Upper lobe of right lung (tissue), 1 donor: Measurements from ENCODE around the gene SLC12A3. TPM values are rescaled to one million over a fixed set of nuclear protein-coding genes. Genes with fewer than 3 reads are reported as not detected.

ENCODE experiments used
- ATAC-seq: fragments of 200-7000 bp; cut with Tn5 transposase; one replicate; pipeline ENCODE4 v1.9.1; 2020; ENCODE audit warnings: mild to moderate bottlenecking, moderate library complexity
- DNase-seq: peaks from one replicate; pipeline ENCODE4 v3.0.0-alpha.2; 2020
- H3K27ac ChIP-seq: fragments of 200-600 bp; one replicate; pipeline ENCODE4 v1.8.0; 2022
- H3K27me3 ChIP-seq: fragments of 200-600 bp; one replicate; pipeline ENCODE4 v1.8.0; 2022; ENCODE audit warnings: mild to moderate bottlenecking
- H3K36me3 ChIP-seq: fragments of 200-600 bp; one replicate; pipeline ENCODE4 v1.8.0; 2022
- H3K4me1 ChIP-seq: fragments of 200-600 bp; one replicate; pipeline ENCODE4 v1.8.0; 2022
- H3K4me3 ChIP-seq: fragments of 200-600 bp; one replicate; pipeline ENCODE4 v1.8.0; 2022; ENCODE audit warnings: mild to moderate bottlenecking
- H3K9me3 ChIP-seq: fragments of 200-600 bp; one replicate; pipeline ENCODE4 v1.8.0; 2022
- CTCF ChIP-seq: fragments of 200-600 bp; IDR thresholded peaks from one replicate; pipeline ENCODE4 v1.8.0; 2022; ENCODE audit warnings: antibody characterized with exemption
- intact Hi-C: fragments of 100-400 bp; cut with DNase I; formaldehyde crosslinking; loops from one replicate; pipeline ENCODE4 v1.11.0; 2022
- total RNA-seq: library from RNA; stranded (reverse); fragmentation: NEBNext Ultra II Directional; extraction: Animal tissue kit (Norgen Biotek cat#: 25700); gene quantifications from one replicate; pipeline ENCODE4 v1.2.1, GENCODE V29; 2021
- donor health status: DM: no; HTN: yes; CAD: no; lungs with severe emphysema.

SLC12A3 gene
- total RNA-seq, 1 donor from 2014 or later, result not detected

GRCh38 chr16:56861092-56861610 lies 3.9 kb upstream of the SLC12A3 start:
- Histone ChIP-seq H3K9me3 (no peaks in the 10 kb centered on the region), H3K27ac (peak overlapping the region; percentile 3), H3K36me3 (no peaks in the 10 kb centered on the region), H3K4me3 (no peak overlapping the region), H3K27me3 (no peaks in the 10 kb centered on the region), H3K4me1 (no peaks in the 10 kb centered on the region)
- TF ChIP-seq CTCF, result no peak
- DNase-seq (no peak), ATAC-seq (no peak)
- intact Hi-C loops, result loop anchor here (10.0 kb wide), 1 partner anchor 94 kb away; no protein-coding TSS in a partner anchor

GRCh38 chr16:56861756-56862155 lies 3.3 kb upstream of the SLC12A3 start:
- H3K27ac ChIP-seq, result no peak overlapping the region
- no peak for TF ChIP-seq CTCF
- H3K4me1 ChIP-seq, result no peaks in the 10 kb centered on the region
- no peak overlapping the region for H3K4me3 ChIP-seq
- no peaks in the 10 kb centered on the region for H3K27me3 ChIP-seq
- no peaks in the 10 kb centered on the region for H3K36me3 ChIP-seq
- no peak for DNase-seq
- intact Hi-C loops, result loop anchor here (10.0 kb wide), 1 partner anchor 93 kb away; no protein-coding TSS in a partner anchor
- no peak for ATAC-seq
- no peaks in the 10 kb centered on the region for H3K9me3 ChIP-seq

GRCh38 chr16:56862776-56863175 lies 2.2 kb upstream of the SLC12A3 start:
- no peaks in the 10 kb centered on the region for H3K27me3 ChIP-seq
- no peaks in the 10 kb centered on the region for H3K9me3 ChIP-seq
- intact Hi-C loops, result loop anchor here (10.0 kb wide), 1 partner anchor 92 kb away; no protein-coding TSS in a partner anchor
- ATAC-seq (peak; percentile 44), DNase-seq (no peak)
- H3K4me3 ChIP-seq, result no peak overlapping the region
- H3K4me1 ChIP-seq, result peaks cover 7% of the 10 kb centered on the region
- H3K27ac ChIP-seq, result no peak overlapping the region
- no peak for TF ChIP-seq CTCF
- H3K36me3 ChIP-seq, result no peaks in the 10 kb centered on the region

- Histone ChIP-seq H3K36me3 (no peaks in the 10 kb centered on the region), H3K9me3 (no peaks in the 10 kb centered on the region), H3K27ac (no peak overlapping the region), H3K4me1 (peaks cover 7% of the 10 kb centered on the region), H3K4me3 (no peak overlapping the region), H3K27me3 (no peaks in the 10 kb centered on the region)
- no peak for DNase-seq
- TF ChIP-seq CTCF, result no peak
- intact Hi-C loops, result loop anchor here (10.0 kb wide), 1 partner anchor 89 kb away; no protein-coding TSS in a partner anchor
- no peak for ATAC-seq
Measured at GRCh38 chr16:56865394-56866062, 521 bp downstream of the SLC12A3 start.

GRCh38 chr16:56866955-56867830 lies 2.2 kb downstream of the SLC12A3 start:
- intact Hi-C loops, result loop anchor here (10.0 kb wide), 1 partner anchor 88 kb away; no protein-coding TSS in a partner anchor
- no peak overlapping the region for H3K27ac ChIP-seq
- no peaks in the 10 kb centered on the region for H3K27me3 ChIP-seq
- ATAC-seq (peak; percentile 47), DNase-seq (no peak)
- H3K36me3 ChIP-seq, result no peaks in the 10 kb centered on the region
- H3K4me3 ChIP-seq, result no peak overlapping the region
- peak; percentile 83 for TF ChIP-seq CTCF
- no peaks in the 10 kb centered on the region for H3K9me3 ChIP-seq
- H3K4me1 ChIP-seq, result peaks cover 7% of the 10 kb centered on the region
